Ascending aorta (tissue), 2 donors: Measurements from ENCODE around the gene CCR5. TPM values are rescaled to one million over a fixed set of nuclear protein-coding genes. Genes with fewer than 3 reads are reported as not detected.
A peak's percentile ranks its signal among the peaks of the same experiment; 100 is the strongest.
"Not testable (repeated sequence)": the region's sequence is repeated elsewhere in the genome, so short reads cannot be mapped to it uniquely, and the experiment has no call there.

ENCODE experiments used
- DNase-seq, 2 donors: peaks; one replicate each; pipeline ENCODE4 v3.0.0-alpha.2; 2019; ENCODE audit warnings: low spot score in 2 of 2
- H3K27ac ChIP-seq, 2 donors: fragments of 200-600 bp; sonication (generic); one replicate each; pipeline ENCODE4 v1.5.1; 2016 to 2017; ENCODE audit warnings: mild to moderate bottlenecking in 1 of 2
- H3K27me3 ChIP-seq: fragments of 200-600 bp; sonication (generic); one replicate; pipeline ENCODE4 v1.5.1; 2017
- H3K36me3 ChIP-seq, 2 donors: fragments of 200-600 bp; sonication (generic); one replicate each; pipeline ENCODE4 v1.5.1; 2016
- H3K4me1 ChIP-seq, 2 donors: fragments of 200-600 bp; sonication (generic); one replicate each; pipeline ENCODE4 v1.5.1; 2016 to 2017; ENCODE audit warnings: mild to moderate bottlenecking in 1 of 2
- H3K4me3 ChIP-seq, 2 donors: fragments of 200-600 bp; sonication (generic); one replicate each; pipeline ENCODE4 v1.5.1; 2016 to 2017; ENCODE audit warnings: mild to moderate bottlenecking in 1 of 2
- H3K9me3 ChIP-seq, 2 donors: fragments of 200-600 bp; sonication (generic); one replicate each; pipeline ENCODE4 v1.5.1; 2016
- CTCF ChIP-seq, 3 experiments: fragments of 200-600 bp in 2 of 3; fragments of 450-650 bp in 1 of 3; sonication (generic) in 2 of 3; IDR thresholded peaks; one replicate each; pipeline ENCODE4 v1.5.1; 2016 to 2019; ENCODE audit warnings: antibody characterized with exemption in 3 of 3, mild to moderate bottlenecking in 1 of 3, moderate library complexity in 1 of 3
- intact Hi-C: fragments of 100-400 bp; cut with DNase I; formaldehyde crosslinking; loops from one replicate; pipeline ENCODE4 v1.15.1; 2023
- total RNA-seq: library from RNA; depleted of rRNA; stranded (reverse); fragments of >200 nt; gene quantifications from one replicate; pipeline ENCODE4 v1.1.0, GENCODE V29; 2016

CCR5 gene
- total RNA-seq, 1 donor from 2014 or later, result not detected

DNA sequence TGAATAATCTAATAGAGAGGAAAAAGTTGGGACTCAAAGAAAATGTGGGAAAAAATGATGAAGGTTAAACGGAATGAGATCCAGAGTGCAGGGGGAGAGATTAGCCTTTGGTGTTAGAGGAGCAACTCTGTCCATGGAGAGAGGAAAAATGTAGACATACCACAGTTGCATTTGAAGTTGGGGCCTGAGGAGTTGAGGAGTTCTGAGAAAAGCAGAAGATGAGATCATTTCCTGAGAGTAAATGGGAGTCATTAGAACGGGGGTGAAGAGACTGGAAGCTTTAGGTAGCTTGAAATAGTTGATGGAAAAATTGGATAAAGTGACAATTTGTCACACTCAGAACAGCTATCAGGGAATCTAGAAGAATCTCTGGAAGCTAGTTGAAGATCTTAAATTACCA lies 28.8 kb downstream of the CCR5 start:
- no peak overlapping the region for H3K4me3 ChIP-seq
- H3K4me1 ChIP-seq, result no peaks in the 10 kb centered on the region
- H3K9me3 ChIP-seq, result no peaks in the 10 kb centered on the region
- H3K27ac ChIP-seq, result no peak overlapping the region
- intact Hi-C loops, result no loop called here
- no peak for TF ChIP-seq CTCF (IDR thresholded peaks at IDR 0.05)
- no peaks in the 10 kb centered on the region for H3K36me3 ChIP-seq
- no peaks in the 10 kb centered on the region for H3K27me3 ChIP-seq
- DNase-seq, result no peak

DNA sequence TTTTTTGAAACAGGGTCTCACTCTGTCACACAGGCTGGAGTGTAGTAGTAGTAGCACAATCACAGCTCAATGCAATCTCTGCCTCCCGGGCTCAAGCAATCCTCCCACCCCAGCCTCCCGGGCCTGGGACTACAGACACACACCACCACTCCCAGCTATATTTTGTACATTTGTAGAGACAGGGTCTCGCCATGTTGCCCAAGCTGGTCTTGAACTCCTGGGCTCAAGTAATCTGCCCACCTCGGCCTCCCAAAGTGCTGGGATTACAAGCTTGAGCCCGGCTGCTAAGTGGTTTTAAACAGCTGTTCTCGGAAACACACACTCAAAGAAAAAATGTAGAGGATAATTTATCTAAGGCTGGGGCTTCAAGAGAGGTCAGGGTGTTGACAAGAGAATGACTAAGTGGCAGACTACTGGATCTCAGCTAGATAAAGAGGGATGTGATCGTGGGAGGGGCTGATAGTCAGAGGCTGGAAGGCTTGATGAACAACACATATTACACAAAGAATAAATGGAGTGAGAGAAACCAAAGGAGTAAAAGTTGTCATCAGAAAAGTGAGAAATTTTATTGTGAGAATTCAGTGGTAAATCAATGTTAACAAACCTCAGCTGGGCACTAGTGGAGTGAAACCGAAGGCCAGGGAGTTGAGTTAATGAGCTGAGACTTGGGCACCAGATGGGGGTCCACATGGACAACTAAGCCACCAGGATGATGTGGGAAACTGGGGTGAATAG lies 29.4 kb downstream of the CCR5 start:
- no peak overlapping the region for H3K4me3 ChIP-seq
- intact Hi-C loops, result no loop called here
- H3K9me3 ChIP-seq, result no peaks in the 10 kb centered on the region
- H3K27me3 ChIP-seq, result no peaks in the 10 kb centered on the region
- DNase-seq, result no peak
- no peaks in the 10 kb centered on the region for H3K4me1 ChIP-seq
- TF ChIP-seq CTCF (IDR thresholded peaks at IDR 0.05), result no peak
- H3K36me3 ChIP-seq, result no peaks in the 10 kb centered on the region
- no peak overlapping the region for H3K27ac ChIP-seq

DNA sequence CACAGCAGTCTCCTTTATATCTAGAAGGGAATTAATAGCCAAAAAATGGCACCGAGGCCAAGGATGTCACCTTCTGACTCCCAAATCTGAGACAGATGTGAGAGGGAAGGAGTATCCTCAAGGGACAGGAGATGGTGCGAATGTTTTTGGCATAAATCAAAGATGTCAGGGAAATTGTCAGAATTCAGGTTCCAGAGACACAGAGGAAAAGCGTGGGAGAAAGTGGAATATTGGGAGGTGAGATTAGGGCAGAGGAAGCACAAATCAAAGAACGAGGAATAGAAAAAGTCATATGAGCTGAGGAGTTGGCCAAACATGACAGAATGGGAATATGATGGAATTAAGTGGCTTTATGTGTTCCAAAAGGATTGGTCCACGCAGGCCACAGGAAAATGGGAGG lies 30.1 kb downstream of the CCR5 start:
- Histone ChIP-seq H3K27ac (no peak overlapping the region), H3K4me3 (no peak overlapping the region), H3K4me1 (peaks cover 0 to 2% of the 10 kb centered on the region in 2 donors), H3K36me3 (no peaks in the 10 kb centered on the region), H3K9me3 (no peaks in the 10 kb centered on the region), H3K27me3 (no peaks in the 10 kb centered on the region)
- intact Hi-C loops, result no loop called here
- TF ChIP-seq CTCF (IDR thresholded peaks at IDR 0.05), result no peak
- no peak for DNase-seq

DNA sequence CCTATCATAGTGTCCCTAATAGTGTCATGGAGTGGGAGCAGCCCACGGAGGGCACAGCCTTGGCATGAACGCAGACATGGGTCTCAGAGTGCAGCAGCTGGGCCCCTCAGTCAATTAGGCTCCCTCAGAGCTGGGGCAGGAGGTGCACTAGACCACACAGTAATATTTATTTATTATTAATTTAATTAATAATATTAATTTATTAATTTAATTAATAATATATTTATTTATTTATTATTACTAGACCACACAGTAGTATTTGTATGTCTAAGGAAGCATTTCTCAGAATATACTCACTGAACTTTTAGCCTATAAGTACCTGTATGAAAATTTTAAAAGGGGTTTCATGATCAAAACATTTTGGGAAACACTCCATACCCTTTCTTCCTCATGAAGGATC lies 30.8 kb downstream of the CCR5 start:
- DNase-seq, result no peak
- Histone ChIP-seq H3K36me3 (no peaks in the 10 kb centered on the region), H3K27me3 (no peaks in the 10 kb centered on the region), H3K27ac (no peak overlapping the region), H3K4me1 (peaks cover 0 to 2% of the 10 kb centered on the region in 2 donors), H3K4me3 (no peak overlapping the region), H3K9me3 (no peaks in the 10 kb centered on the region)
- TF ChIP-seq CTCF (IDR thresholded peaks at IDR 0.05), result no peak
- intact Hi-C loops, result no loop called here

- H3K4me1 ChIP-seq, intact Hi-C loops, H3K27ac ChIP-seq, DNase-seq, H3K27me3 ChIP-seq, H3K4me3 ChIP-seq, H3K36me3 ChIP-seq, H3K9me3 ChIP-seq: not testable (repeated sequence)
Observed at GRCh38 chr3:46402902-46403301, 32.2 kb downstream of the CCR5 start.

DNA sequence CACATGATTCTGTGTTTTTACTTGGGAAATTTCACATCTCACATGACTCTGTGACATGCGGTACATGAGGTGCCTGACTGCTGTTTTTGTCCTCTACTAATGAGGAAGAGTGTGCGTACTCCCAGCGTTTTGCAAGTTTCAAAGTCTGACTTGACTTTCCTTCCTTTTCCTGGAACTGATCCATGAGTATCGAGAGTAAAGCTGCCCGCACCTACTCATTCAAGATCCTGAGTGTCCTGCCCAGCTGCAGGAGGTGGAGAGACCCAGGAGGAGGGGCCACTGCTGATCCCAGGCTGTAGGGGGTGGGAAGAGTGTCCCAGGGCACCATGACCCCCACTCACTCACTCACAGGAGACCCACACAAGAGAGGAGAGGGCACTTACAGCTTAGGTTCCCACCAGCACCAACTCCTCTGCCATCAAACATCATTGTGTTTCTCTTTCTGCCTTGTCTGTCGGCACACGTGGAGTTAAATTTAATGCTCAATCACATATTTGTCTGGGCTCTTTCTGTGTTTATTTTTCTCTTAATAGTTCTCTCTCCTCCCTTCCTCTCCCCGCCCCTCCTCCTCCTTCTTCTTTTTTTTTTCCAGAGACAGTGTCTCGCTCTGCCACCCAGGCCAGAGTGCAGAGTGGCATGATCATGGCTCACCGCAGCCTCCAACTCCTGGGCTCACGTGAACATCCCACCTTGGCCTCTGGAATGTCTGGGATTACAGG lies 34.7 kb downstream of the CCR5 start:
- no peak for DNase-seq
- TF ChIP-seq CTCF (IDR thresholded peaks at IDR 0.05), result no peak
- peak overlapping the region; percentile 65 to 70 for H3K27ac ChIP-seq
- H3K27me3 ChIP-seq, result no peaks in the 10 kb centered on the region
- intact Hi-C loops, result no loop called here
- peaks cover 0 to 2% of the 10 kb centered on the region in 2 donors for H3K4me1 ChIP-seq
- no peaks in the 10 kb centered on the region for H3K36me3 ChIP-seq
- no peaks in the 10 kb centered on the region for H3K9me3 ChIP-seq
- peak overlapping the region in 1 of 2 donors; percentile 33 for H3K4me3 ChIP-seq
